GM21529 (cell line): Measurements from ENCODE around the gene NUP214.
"Not testable (repeated sequence)": the region's sequence is repeated elsewhere in the genome, so short reads cannot be mapped to it uniquely, and the experiment has no call there.

Source experiments
- ATAC-seq: cut with Tn5 transposase; IDR thresholded peaks from one replicate; pipeline ENCODE4 v1.9.1; 2021; ENCODE audit not compliant: unreplicated experiment

NUP214 gene

DNA sequence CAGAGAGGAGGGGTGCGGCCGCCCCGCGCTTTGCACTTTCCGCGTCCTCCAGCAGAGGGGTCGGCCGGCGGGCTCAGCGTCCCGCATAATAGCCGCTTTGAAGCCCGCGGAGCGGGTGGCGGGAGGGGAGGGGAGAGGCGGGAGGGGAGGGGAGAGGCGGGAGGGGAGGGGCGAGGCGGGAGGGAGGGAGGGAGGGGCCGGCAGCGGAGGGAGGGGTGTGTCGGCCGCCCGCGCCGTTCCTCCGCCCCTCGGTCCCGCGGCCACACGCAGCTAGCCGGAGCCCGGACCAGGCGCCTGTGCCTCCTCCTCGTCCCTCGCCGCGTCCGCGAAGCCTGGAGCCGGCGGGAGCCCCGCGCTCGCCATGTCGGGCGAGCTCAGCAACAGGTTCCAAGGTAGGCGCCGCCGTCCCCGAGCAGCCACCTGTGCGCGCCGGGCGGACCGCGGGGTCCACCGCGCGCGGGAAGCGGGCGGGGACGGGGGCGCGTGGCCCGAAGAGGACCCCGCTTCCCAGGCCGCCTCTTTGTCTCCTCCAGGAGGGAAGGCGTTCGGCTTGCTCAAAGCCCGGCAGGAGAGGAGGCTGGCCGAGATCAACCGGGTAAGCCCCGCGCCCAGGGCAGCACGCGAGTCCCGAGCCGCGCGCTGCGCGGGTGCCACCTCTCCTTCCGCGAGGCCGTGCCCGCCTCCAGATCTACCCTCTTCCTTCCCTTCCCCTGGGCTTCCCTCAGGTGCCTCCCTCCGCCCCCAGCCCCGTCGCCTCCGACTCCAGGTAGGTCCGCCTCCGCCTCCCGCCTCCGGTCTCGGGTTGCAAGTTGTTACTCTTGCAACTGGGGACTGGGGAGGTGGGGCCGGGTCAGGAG, 28.9 kb upstream of the NUP214 start, which contains the start of gene AIF1L:
TSS of gene AIF1L (plus strand) at position 263 of the 857 bp plus-strand sequence. CDS start at position 362, 99 bp downstream.
- ATAC-seq = no peak

DNA sequence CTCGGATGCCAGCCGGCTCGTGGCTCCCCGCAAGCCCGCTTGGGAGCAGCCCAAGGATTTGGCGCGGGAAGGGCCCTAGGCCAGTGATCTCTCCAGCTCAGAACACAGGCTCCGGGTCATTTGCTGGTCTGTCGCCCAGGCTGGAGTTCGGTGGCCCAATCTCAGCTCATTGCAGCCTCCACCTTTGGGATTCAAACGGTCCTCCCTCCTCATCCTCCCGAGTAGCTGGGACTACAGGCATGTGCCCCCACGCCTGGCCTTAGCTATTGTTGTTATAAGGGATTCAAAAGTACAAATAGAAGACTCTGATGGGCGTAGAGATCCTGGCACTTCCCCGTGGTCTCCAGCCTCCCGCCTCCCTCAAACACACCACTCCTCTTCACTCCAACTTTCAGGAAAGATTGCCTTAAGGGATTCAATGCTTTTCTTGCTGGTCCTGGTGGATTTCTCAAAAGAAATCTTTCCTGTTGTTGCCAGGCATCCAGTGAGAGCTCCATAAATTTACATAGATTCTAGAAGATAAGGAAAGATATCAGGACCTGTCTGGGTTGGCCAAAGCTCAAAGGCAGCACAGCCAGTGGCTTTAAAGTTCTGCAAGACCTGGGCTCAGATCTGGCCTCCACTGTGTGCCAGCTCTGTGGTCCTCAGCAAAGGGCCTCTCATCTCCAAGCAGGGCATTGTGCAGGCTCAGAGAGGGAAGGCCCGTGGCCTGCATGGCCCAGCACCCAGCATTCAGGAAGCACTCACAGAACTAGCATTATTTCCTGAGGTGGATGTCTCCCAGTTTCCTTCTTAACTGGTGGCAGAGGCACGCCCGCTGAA, 28.0 kb upstream of the NUP214 start:
- ATAC-seq = no peak

DNA sequence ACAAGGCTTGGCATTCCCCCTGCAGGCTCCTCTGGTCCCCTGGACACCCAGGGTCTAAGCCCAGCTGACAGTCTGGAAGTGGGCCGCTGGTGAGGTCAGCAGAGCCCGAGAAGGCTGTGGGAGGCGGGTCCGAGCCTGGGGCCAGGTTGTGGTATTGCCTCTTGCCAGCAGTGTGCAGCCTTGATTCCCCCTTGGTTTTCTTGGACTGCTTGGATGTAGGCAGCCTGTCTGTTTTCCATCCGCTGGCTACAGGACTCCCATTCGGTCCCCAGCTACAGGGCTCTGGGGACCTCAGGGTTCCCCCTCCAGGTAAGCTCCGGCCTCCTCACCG, 27.5 kb upstream of the NUP214 start:
- no peak for ATAC-seq

DNA sequence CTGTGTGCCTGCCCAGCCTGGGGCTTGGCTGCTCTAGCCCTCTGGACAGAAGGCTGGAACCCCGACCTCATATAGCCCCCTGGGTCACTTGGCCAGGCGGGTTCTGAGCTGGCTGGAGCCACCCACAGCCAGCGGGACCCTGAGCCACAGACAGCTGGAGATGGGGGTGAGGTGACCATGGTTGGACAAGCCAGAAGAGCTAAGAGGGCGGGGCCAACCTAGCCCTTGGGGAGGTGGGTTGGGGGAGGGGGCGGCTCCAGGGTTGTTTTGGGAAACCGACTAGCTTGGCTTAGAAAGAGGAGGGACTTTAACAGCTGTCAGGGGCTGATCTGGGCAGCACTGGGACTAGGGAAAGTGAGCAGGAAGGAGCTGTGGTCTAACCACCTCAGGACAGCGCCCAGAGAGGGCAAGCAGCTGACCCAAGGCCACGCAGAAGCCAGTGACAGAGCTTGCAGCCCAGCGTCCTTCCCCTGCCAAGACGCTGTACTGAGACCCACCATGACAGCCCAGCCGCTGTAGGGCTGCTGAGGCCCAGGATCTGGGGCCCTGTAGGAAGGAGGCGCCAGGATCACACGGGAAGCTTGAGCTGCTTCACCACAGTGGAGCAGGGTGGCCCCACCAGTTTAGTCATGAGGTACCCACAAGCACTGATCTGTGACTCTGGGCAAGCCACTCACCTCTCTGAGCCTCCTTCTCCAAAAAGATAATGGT, 26.8 kb upstream of the NUP214 start:
- ATAC-seq = no peak

DNA sequence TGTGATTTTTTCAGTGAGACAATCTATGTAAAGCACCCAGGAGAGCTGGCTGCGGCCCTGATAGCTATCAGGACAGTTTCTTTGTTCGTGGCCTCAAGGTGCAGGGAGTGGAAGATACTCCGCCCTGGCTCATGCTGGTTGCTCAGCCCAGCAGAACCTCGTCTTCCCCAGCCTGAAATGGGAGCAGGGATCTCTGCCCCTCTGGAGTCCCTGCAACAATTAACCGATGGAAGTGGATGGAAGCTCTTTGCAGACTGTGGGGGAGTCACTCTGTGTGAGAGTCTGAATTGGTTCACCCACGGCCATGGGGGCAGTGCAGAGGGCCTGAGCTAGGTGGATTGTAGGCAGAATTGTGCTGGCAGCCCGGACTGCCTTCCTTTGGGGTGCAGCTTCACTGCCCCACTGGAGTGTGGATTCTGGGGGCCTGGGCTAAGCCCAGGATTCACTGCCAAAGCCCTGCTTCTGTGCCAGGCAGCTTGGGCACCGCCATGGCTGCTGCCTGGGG, 26.2 kb upstream of the NUP214 start:
- no peak for ATAC-seq

DNA sequence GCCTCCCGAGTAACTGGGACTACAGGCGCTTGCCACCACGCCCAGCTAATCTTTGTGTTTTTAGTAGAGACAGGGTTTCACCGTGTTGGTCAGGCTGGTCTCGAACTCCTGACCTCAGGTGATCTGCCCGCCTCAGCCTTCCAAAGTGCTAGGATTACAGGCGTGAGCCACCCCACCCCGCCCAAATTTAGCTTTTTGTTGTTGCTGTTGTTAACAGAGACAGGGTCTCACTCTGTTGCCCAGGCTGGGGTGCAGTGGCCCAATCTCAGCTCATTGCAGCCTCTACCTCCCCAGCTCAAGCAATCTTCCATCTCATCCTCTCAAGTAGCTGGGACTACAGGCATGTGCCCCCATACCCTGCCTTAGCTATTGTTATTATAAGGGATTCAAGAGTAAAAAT, 25.5 kb upstream of the NUP214 start:
- not testable (repeated sequence) for ATAC-seq

DNA sequence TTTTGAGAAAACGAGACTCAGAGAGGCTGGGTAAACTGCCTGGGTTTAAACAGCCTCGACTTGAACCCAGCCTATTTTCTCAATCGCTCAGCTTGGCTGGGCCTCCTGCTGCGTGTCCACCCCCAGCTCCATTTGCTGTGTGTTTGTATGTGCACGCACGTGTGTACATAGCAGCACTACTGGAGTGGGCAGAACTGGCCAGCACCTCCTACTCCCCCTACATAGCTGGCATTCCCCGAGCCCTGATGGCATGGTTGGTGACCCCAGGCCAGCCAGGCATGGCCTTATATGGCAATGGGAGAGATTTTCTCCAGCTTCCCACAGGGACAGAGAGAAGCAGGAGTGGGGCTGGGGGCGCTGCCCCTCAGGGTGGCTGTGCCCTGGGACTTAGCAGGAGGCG, 24.9 kb upstream of the NUP214 start:
- ATAC-seq = no peak

DNA sequence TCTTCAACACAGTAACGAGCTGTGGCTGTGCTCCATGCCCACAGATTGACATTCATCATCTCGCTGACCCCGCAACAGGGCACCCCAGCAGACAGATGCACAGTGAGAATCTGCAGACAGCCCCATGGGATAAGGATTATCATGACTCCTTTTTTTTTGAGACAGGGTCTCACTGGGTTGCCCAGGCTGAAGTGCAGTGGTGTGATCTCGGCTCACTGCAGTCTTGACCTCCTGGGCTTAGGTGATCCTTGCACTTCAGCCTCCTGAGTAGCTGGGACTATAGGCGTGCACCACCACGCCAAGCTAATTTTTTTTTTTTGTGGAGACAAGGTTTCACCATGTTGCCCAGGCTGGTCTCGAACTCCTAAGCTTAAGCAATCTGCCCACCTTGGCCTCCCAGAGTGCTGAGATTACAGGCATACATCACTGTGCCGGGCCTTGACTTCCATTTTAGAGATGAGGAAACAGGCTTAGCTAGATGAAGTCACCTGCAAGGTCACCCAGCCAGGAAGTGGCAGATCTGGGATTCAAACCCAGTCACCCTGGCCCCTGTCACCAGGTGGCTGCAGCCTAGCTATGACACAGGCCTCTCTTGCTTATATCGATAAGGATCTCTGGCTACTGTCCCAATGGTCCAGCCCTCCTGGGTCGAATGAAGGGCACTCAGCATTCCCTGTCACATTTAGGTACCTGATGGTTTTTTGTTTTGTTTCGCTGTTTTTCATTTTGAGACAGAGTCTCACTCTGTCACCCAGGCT, 24.0 kb upstream of the NUP214 start:
- ATAC-seq = no peak

DNA sequence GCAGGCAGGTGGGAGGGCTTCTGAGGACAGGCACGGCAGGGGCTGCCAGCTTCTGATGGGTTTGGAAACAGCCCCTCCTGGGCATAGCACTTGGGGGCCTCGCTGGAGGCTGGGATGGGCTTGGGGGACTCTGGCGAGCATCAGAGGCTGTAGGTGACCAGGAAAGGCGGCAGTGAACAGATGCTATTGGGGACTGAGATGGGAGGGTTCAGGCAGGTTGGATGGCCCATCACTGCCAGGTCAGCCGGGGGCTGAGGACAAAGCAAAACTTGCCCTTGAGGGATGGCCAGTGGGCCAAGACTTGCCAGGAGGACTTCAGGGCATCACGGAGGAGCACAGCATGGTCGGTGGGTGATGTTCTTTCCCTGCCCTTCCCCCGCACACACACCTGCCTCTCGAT, 22.4 kb upstream of the NUP214 start:
- ATAC-seq = no peak

DNA sequence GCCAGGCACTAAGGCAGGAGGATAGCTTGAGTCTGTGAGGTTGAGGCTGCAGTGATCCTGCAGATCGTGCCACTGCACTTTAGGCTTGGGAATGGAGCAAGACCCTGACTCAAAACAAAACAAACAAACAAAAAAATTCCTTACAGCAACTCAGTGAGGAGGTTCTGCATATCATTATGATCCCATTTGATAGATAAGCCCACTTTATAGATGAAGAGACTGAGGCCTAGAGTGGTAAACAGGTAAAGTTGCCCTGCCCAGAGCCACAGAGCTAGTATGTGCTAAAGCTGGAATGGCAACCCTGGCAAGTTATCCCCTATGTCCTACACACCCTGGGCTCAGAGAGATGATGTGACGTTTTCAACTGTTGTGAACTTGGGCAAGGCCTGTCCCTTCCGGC, 21.9 kb upstream of the NUP214 start:
- ATAC-seq = no peak

DNA sequence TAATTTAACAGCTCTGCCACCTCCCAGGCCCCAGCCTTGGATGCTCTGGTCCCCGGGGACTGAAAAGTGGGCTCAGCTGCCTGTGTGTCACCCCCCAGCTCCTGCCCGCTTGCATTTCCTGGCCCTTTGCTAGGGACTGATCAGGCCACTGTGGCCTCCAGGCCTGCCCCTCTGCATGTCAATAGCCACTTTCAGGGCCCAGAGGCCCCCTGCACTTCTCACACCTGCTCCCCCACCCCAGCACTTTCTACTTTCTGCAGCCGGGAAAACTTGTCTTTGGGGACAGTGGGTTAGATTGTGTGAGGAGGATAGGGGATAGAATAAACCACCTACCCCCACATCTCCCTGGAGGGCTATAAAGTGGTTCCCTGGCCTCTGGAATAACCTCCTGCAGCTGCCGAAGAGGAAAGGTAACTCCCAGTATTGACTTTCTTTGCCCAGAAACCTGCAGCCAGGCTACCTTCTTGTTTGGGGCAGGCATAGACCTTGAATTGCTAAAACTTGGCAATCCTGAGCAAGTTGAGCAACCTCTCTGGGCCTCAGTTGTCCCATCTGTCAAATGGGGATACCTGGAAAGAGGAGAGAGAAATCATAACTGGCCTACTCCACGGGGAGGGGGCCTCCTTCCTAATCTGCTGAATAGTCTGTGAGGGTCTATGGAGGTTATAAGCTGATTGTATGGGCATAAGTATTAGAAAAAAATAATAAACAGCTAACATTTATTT, 21.2 kb upstream of the NUP214 start:
- ATAC-seq = no peak

DNA sequence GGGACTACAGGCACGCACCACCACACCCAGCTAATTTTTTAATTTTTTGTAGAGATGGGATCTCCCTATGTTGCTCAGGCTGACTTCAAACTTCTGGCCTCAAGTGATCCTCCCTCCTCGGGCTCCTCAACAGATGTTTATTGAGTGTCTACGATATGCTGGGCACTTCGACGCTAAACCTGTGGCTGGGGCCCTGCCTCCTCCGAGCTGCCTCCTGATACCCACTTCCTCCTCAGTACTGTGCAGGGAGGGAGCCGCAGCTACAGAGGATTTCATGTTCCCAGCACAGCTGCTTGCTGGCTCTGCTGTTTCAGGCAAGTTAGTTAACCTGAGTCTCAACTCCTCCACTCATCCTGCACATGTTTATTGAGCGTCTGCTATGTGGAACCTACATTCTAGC, 19.4 kb upstream of the NUP214 start:
- no peak for ATAC-seq

DNA sequence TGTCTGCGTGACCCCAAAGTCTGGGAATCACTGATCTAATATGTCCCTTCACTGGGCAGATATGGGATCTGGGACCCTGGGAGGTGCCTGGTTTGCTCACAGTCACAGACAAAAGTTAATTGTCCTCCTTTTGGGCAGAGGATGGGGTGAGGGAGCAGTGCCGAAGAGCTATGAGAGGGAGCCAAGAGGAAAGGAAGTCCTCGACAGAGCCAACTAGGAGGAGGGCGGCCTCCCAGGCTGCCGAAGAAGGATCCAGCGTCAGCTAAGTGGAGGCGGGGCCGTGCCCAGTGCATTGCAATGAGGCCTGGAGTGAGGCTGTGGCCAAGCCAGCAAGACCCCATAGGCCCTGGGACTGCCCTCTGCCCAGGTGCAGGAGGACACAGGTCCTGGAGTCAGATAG, 17.6 kb upstream of the NUP214 start:
- no peak for ATAC-seq

DNA sequence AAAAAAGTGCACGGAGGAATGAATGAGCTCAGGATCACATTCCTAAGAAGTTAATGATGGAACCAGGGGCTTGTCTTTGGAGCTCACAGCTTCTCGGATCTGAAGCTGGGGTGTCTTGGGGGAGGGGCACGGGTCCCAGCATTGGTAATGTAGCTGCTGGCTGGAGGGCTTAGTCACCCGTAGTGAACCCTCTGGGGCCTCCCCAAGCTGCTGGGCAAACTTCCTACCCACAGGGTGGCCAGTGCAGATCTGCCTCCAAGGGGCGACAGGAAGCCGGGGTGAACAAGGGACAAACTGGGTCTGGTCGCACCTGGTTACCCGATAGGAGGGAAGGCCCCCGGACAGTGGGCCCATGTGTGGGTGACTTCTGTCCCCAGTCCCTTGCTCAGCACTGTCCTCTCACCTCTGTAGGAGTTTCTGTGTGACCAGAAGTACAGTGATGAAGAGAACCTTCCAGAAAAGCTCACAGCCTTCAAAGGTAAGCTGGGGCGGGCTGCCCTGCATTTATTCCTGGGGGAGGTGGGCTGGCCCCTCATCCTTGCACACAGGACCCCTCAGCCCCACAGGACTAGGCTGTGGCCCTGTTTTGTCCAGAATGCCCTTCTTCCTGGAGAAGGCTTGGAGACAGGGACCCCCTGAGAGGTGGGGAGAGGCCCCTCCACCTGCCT, 14.1 kb upstream of the NUP214 start:
- no peak for ATAC-seq

DNA sequence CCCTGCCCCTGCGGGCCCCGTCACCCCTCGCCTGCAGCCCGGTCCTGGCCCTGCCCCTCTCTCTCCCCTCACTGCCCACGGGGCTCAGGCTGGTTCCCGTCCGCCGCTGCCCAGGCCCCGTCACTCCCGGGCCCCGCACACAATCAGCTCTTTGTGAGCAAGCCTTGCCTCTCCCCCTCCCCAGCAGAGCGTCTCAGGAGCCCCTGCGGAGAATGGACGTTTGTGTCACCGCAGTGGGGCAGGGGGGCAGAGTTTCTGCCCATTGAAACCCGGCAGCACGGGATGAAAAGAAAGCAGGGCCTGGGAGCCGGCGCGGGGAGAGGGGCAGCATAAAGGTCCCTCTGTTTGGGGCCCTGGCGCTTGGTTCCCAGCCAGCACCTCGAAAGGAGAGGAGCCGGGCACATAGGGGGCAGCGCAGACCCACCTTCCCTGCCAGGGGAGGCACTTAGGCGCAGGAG, 13.5 kb upstream of the NUP214 start:
- ATAC-seq = no peak

DNA sequence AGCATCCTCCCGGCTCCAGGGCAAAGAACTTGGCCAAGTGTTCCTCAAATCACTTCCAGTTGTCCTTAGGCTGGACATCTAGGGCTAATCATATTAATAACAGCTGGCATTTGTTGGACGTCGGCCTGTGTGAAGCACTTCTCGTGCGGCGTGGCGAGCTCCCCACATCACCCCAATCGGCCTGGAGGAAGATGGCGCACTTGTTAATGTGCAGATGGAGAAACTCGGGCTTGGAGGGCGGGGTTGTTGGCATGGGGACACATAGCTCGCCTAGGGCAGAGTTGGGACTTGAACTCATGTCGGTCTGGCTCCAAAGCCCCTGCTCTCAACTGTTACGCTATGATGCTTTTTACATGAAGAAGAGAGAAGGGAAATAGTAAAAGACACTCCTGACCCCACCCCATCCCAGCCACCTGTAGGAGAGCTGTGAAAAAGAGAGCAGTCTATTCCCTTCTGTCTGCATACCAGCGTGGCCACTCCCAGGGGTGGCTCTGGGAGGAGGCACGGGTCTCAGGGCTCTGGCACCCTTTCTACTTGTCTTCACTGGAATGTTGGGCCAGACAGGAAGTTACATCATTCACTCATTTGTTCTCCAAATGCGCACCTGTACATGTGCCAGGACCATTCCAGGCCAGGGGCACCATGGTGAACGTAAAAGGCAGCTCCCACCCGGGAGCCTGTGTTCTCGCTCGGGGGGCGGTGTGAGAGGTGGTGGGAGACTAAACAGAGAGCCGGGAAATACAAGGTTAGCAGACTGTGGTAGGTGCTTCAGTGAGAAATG, 12.8 kb upstream of the NUP214 start:
- no peak for ATAC-seq

DNA sequence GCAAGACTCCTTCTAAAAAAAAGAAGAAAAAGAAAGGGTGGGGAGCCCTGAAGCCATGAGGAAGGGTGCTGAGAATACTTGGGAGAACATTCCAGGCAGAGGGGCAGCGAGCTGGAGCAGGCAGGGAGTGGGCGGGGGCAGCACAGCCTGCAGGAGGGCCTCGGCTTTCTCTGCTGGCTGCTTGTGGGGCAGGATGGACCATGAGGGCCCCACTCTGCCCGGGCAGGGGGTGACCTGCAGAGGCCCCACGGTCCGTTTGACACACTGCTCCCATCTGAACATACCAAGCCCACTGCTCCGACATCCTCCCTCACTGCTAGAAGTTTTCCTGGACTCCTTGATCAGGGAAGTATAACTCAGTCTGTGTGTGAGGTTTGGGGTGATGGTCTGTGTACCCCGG, 11.7 kb upstream of the NUP214 start:
- no peak for ATAC-seq

DNA sequence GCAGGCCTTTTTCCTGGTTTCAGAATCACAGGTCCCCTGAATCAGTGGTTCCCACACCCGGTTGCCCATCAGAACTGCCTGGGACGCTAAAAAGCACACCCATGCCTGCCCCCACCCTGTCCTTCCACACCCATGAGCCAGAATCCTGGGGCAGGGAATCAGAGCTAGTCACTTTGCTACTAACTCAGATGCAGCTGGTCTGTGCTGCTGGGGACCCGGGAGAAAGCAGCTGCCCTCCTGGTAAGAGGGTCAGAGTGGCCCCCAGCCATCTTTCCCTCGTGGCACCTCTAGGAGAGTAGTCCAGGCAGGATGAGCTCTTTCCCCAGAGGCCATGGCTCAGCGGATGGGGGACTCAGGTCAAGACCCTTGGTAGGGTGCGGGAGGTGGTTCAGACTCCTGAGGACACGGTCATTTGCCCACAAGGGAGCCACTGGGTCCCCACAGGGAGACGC, 11.3 kb upstream of the NUP214 start:
- ATAC-seq = no peak

DNA sequence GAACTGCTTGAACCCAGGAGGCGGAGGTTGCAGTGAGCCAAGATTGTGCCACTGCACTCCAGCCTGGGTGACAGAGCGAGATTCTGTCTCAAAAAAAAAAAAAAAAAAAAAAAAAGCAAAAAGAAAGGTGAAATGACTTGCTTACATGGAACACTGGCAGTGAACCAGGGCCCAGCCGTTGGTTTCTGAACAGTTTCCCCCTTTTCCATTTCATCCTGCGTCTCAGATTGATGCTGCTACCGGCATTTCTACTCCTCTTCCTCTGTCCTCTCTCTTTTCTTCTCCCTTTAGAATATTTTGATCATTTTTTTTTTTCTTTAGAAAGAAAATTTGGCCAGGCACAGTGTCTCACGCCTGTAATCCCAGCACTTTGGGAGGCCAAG, 10.0 kb upstream of the NUP214 start:
- not testable (repeated sequence) for ATAC-seq
